PC-9 (cell line): Measurements from ENCODE around the gene NINJ1.

ENCODE experiments used
- EZH2 ChIP-seq: fragments of 200-600 bp; sonication (generic); IDR thresholded peaks from 2 replicates; pipeline ENCODE4 v1.8.0; 2017; ENCODE audit warnings: antibody characterized with exemption, low read depth
- TF ChIP-seq, protein P1 (sequence below): fragments of 200-600 bp; sonication (generic); conservative IDR thresholded peaks from 2 replicates; pipeline ENCODE4 v1.6.1; 2017; ENCODE audit warnings: mixed run types, antibody characterized with exemption, mild to moderate bottlenecking, moderate library complexity

DNA sequence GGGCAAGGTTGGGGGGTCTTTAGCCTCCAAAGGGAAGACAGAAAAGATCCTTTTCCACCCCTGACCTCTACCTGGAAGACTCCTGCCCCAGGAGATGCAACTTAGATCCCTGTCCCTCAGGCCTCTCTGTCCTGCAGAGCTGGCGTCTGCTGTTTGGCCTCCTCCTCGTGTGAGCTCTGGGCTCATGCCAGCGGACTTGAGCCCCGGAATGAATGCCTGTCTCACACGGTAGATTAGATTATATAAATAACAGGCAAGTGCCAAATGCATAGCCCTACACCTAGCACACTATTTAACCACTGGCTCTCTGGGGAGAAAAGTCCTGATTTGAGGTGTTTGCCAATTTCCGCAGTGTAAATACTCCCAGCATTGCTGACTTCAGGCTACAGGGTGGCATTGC is 48.5 kb upstream of the NINJ1 start:
- TF ChIP-seq, protein P1, sequence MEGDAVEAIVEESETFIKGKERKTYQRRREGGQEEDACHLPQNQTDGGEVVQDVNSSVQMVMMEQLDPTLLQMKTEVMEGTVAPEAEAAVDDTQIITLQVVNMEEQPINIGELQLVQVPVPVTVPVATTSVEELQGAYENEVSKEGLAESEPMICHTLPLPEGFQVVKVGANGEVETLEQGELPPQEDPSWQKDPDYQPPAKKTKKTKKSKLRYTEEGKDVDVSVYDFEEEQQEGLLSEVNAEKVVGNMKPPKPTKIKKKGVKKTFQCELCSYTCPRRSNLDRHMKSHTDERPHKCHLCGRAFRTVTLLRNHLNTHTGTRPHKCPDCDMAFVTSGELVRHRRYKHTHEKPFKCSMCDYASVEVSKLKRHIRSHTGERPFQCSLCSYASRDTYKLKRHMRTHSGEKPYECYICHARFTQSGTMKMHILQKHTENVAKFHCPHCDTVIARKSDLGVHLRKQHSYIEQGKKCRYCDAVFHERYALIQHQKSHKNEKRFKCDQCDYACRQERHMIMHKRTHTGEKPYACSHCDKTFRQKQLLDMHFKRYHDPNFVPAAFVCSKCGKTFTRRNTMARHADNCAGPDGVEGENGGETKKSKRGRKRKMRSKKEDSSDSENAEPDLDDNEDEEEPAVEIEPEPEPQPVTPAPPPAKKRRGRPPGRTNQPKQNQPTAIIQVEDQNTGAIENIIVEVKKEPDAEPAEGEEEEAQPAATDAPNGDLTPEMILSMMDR: no peak
- TF ChIP-seq EZH2: no peak
